Measurements from ENCODE around the gene SPATA21.

The SPATA21 gene

DNA sequence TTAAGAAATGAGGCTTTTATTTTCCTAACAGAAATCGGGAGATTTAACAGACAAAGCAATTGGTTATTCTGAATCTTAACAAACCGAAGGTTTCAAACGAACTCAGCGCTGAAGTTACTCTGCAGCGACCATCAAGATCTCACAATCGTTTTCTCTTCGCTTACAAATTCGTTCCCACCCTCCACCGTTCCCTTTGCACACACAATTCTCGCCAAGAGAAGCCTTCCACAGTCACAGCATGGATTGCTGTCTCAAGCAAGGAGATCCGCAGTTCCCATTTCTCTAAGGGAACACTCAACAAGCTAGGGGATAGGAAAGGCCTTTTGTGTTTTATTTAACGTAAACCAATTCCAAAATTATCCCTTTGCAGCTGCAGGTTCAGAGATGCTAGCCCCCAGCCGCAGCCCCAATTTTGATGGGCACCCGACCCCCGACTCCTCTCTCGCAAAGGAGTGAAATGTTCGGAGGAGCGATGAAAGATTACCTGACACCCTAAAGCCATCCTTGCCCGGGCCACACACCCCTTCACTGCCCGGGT is 85.7 kb downstream of the SPATA21 start:
- peak in 8 of 51 donors; percentile 2 to 53 (median 28) for DNase-seq

GRCh38 chr1:16349847-16350406 is 87.3 kb downstream of the SPATA21 start:
- DNase-seq = no peak

All from hypothalamus (tissue), 51 donors.